Activated CD4-positive, alpha-beta T cell treated with anti-CD3 and anti-CD28 coated beads, Interleukin-2, amount 50 U/mL, for 1 hour (primary cell): ENCODE results near the gene TP53TG3B.
"Not testable (repeated sequence)": the region's sequence is repeated elsewhere in the genome, so short reads cannot be mapped to it uniquely, and the experiment has no call there.

Experiments used
- DNase-seq: peaks from one replicate; pipeline ENCODE4 v3.0.0-alpha.2; 2020

TP53TG3B gene, protein sequence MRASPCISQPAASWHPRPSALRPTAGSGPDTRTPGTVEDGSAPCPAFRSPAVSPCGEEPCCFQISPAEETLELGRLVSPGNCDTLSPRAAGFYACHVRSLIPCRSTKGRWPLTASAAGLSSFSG

GRCh38 chr16:33360541-33360940 is at the start of gene TP53TG3B:
Gene TP53TG3B, plus strand, starts transcription at chr16:33360841. Its CDS starts 68 bp downstream, at chr16:33360909.
- DNase-seq: not testable (repeated sequence)

- peak; percentile 38 for DNase-seq
Observed at GRCh38 chr16:33336226-33337012, 24.2 kb upstream of the TP53TG3B start.

- DNase-seq: peak; percentile 29
Observed at GRCh38 chr16:33337627-33338542, 22.8 kb upstream of the TP53TG3B start.

DNA sequence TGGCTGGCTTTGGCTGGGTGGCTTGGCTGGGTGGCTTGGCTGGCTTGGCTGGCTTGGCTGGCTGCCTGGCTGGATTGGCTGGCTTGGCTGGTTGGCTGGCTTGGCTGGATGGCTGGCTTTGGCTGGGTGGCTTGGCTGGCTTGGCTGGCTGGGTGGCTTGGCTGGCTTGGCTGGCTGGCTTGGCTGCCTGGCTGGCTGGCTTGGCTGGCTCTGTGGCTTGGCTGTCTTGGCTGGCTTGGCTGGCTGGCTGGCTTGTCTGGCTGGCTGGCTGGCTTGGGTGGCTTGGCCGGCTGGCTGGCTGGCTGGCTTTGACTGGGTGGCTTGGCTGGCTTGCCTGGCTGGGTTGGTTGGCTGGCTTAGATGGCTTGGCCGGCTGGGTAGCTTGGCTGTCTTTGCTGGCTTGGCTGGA is 22.1 kb upstream of the TP53TG3B start:
- peak; percentile 6 for DNase-seq

DNA sequence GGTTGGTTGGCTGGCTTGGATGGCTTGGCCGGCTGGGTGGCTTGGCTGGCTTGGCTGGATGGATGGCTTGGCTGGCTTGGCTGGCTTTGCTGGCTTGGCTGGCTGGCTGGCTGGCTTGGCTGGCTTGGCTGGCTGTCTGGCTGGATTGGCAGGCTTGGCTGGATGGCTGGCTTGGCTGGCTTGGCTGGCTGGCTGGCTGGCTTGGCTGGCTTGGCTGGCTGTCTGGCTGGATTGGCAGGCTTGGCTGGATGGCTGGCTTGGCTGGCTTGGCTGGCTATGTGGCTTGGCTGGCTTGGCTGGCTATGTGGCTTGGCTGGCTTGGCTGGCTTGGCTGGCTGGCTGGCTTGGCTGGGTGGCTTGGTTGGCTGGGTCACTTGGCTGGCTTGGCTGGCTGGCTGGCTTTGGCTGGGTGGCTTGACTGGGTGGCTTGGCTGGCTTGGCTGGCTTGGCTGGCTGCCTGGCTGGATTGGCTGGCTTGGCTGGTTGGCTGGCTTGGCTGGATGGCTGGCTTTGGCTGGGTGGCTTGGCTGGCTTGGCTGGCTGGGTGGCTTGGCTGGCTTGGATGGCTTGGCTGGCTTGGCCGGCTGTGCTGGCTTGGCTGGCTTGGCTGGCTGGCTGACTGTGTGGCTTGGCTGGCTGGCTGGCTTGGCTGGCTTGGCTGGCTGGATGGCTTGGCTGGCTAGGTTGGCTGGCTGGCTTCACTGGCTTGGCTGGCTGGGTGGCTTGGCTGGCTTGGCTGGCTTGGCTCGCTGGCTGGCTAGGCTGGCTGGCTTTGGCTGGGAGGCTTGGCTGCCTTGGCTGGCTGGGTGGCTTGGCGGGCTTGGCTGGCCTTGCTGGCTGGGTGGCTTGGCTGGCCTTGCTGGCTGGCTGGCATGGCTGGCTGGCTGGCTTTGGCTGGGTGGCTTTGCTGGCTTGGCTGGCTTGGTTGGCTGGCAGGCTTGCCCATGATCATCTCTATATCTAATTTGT is 21.3 kb upstream of the TP53TG3B start:
- DNase-seq: peak; percentile 38
